Body of pancreas (tissue), 4 donors: ENCODE results near the gene SLC9A5.

Experiments used
- CTCF ChIP-seq, 7 experiments: fragments of 450-650 bp in 4 of 7; fragments of 200-600 bp in 3 of 7; sonication (generic) in 3 of 7; IDR thresholded peaks; one replicate each; pipeline ENCODE4 v1.5.1; 2016 to 2019; ENCODE audit warnings: antibody characterized with exemption in 7 of 7
- POLR2A ChIP-seq, 3 donors: fragments of 450-650 bp; IDR thresholded peaks; one replicate each; pipeline ENCODE4 v1.6.1; 2016; ENCODE audit warnings: antibody characterized with exemption in 3 of 3, mild to moderate bottlenecking in 2 of 3

- TF ChIP-seq CTCF (IDR thresholded peaks at IDR 0.05) (no peak), POLR2A (IDR thresholded peaks at IDR 0.05) (no peak)
Observed at GRCh38 chr16:67248073-67248400, 742 bp upstream of the SLC9A5 start.
